A549 (cell line): ENCODE data around the gene CTNND2.

ENCODE experiments used
- CBX2 ChIP-seq: fragments of 200-600 bp; sonication (generic); IDR thresholded peaks from 2 replicates; pipeline ENCODE4 v1.6.1; 2016; ENCODE audit warnings: low read depth, mild to moderate bottlenecking, borderline replicate concordance
- CTCF ChIP-seq: fragments of >200 bp; sonication (Bioruptor Twin); formaldehyde crosslinking; IDR thresholded peaks from 3 replicates; pipeline ENCODE4 v1.5.1; 2016
- EP300 ChIP-seq, 2 experiments: fragments of >200 bp; sonication (Bioruptor Twin); formaldehyde crosslinking; IDR thresholded peaks; 2 replicates in 1 of 2; 3 replicates in 1 of 2; pipeline ENCODE4 v1.6.1; 2016 to 2017
- ESRRA ChIP-seq: fragments of 150-350 bp; IDR thresholded peaks from 2 replicates; pipeline ENCODE4 v1.6.1; 2014; ENCODE audit warnings: mild to moderate bottlenecking, low read length, borderline replicate concordance
- MAFK ChIP-seq: fragments of 450-650 bp; IDR thresholded peaks from 2 replicates; pipeline ENCODE4 v1.6.1; 2014; ENCODE audit not compliant: partially characterized antibody
- POLR2A ChIP-seq: IDR thresholded peaks from 2 replicates; pipeline ENCODE4 v1.6.1; 2012; ENCODE audit warnings: mild to moderate bottlenecking, low read length
- RAD21 ChIP-seq, 2 experiments: fragments of >200 bp in 1 of 2; sonication (Bioruptor Twin) in 1 of 2; formaldehyde crosslinking in 1 of 2; IDR thresholded peaks in 1 of 2; conservative IDR thresholded peaks in 1 of 2; 2 replicates in 1 of 2; 3 replicates in 1 of 2; pipeline ENCODE4 v1.6.1; 2012 to 2018; ENCODE audit warnings: inconsistent platforms in 1 of 2
- RARB ChIP-seq: fragments of 250-450 bp; sonication (Bioruptor Pico); IDR thresholded peaks from 2 replicates; pipeline ENCODE4 v1.8.0; 2021; ENCODE audit warnings: mild to moderate bottlenecking, moderate library complexity
- RCOR1 ChIP-seq: fragments of 150-350 bp; IDR thresholded peaks from 2 replicates; pipeline ENCODE4 v1.6.1; 2014; ENCODE audit warnings: antibody characterized with exemption, low read length, low read depth
- REST ChIP-seq: fragments of 200-600 bp; sonication (generic); IDR thresholded peaks from 2 replicates; pipeline ENCODE4 v1.6.1; 2016; ENCODE audit warnings: antibody characterized with exemption, mild to moderate bottlenecking, moderate library complexity
- RNF2 ChIP-seq: fragments of 200-600 bp; sonication (generic); IDR thresholded peaks from 2 replicates; pipeline ENCODE4 v1.6.1; 2016; ENCODE audit warnings: low read depth, mild to moderate bottlenecking, antibody characterized with exemption, moderate library complexity, borderline replicate concordance
- SMC3 ChIP-seq: fragments of >200 bp; sonication (Bioruptor Twin); formaldehyde crosslinking; IDR thresholded peaks from 3 replicates; pipeline ENCODE4 v1.6.1; 2018; ENCODE audit warnings: inconsistent platforms
- USF2 ChIP-seq: fragments of 450-650 bp; IDR thresholded peaks from 2 replicates; pipeline ENCODE4 v1.6.1; 2014; ENCODE audit warnings: antibody characterized with exemption

- TF ChIP-seq CTCF (no peak), EP300 (IDR thresholded peaks at IDR 0.05) (no peak), RAD21 (conservative IDR thresholded peaks at IDR 0.05 in 1 of 2, IDR thresholded peaks at IDR 0.05 in 1 of 2) (no peak), MAFK (no peak), POLR2A (no peak), RCOR1 (no peak), CBX2 (no peak), RARB (CRISPR knock-in tag) (no peak), REST (no peak), RNF2 (no peak), USF2 (no peak), ESRRA (no peak), SMC3 (no peak)
Measured at GRCh38 chr5:11062397-11062796, 841.8 kb downstream of the CTNND2 start.
